Measurements from ENCODE around the gene RHBDF2. TPM values are rescaled to one million over a fixed set of nuclear protein-coding genes. Genes with fewer than 3 reads are reported as not detected.

Gene RHBDF2
- total and polyA plus RNA-seq, 4 donors, result 20.1 to 116 (median 39.6) TPM

- ATAC-seq (ENCODE audit: insufficient read depth, low FRiP score), result no peak
Measured at GRCh38 chr17:76498876-76499251, 2.4 kb downstream of the RHBDF2 start.

GRCh38 chr17:76497979-76498875 lies 3.0 kb downstream of the RHBDF2 start:
- peak; percentile 70 to 79 (median 77) for DNase-seq
- Histone ChIP-seq H3K36me3 (ENCODE audit: control insufficient read depth in 4 of 4, insufficient read depth in 4 of 4, low read length in 4 of 4) (peaks cover 0 to 2% (median 0%) of the 10 kb centered on the region in 4 donors), H3K4me3 (no peak overlapping the region), H3K9me3 (ENCODE audit: control insufficient read depth in 4 of 4, insufficient read depth in 3 of 4, low read length in 3 of 4) (no peaks in the 10 kb centered on the region), H3K27ac (ENCODE audit: low read depth in 1 of 2, low read length in 1 of 2) (peak overlapping the region; percentile 79 to 87), H3K9ac (ENCODE audit: insufficient read depth in 1 of 2, low read length in 2 of 2) (no peak overlapping the region), H3K27me3 (ENCODE audit: control insufficient read depth in 3 of 3, insufficient read depth in 3 of 3, low read length in 2 of 3) (no peaks in the 10 kb centered on the region), H3K4me1 (ENCODE audit: control insufficient read depth in 5 of 5, insufficient read depth in 5 of 5, low read length in 5 of 5) (peaks cover 0 to 44% (median 13%) of the 10 kb centered on the region in 5 donors)
- ATAC-seq (ENCODE audit: insufficient read depth, low FRiP score), result peak; percentile 8
- 33 to 55% methylated on average over 31 of the region's 31 CpGs for WGBS, 2 donors
- TF ChIP-seq, protein P1, sequence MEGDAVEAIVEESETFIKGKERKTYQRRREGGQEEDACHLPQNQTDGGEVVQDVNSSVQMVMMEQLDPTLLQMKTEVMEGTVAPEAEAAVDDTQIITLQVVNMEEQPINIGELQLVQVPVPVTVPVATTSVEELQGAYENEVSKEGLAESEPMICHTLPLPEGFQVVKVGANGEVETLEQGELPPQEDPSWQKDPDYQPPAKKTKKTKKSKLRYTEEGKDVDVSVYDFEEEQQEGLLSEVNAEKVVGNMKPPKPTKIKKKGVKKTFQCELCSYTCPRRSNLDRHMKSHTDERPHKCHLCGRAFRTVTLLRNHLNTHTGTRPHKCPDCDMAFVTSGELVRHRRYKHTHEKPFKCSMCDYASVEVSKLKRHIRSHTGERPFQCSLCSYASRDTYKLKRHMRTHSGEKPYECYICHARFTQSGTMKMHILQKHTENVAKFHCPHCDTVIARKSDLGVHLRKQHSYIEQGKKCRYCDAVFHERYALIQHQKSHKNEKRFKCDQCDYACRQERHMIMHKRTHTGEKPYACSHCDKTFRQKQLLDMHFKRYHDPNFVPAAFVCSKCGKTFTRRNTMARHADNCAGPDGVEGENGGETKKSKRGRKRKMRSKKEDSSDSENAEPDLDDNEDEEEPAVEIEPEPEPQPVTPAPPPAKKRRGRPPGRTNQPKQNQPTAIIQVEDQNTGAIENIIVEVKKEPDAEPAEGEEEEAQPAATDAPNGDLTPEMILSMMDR (IDR thresholded peaks at IDR 0.05; ENCODE audit: control extremely low read depth, extremely low read depth), result no peak

More at GRCh38 chr17:76498876-76499251, 2.4 kb downstream of the RHBDF2 start:
- H3K4me3 ChIP-seq, result no peak overlapping the region
- no peak overlapping the region for H3K9ac ChIP-seq (ENCODE audit: insufficient read depth in 1 of 2, low read length in 2 of 2)
- H3K36me3 ChIP-seq (ENCODE audit: control insufficient read depth in 4 of 4, insufficient read depth in 4 of 4, low read length in 4 of 4), result peaks cover 0 to 2% (median 0%) of the 10 kb centered on the region in 4 donors
- no peak for DNase-seq
- no peaks in the 10 kb centered on the region for H3K9me3 ChIP-seq (ENCODE audit: control insufficient read depth in 4 of 4, insufficient read depth in 3 of 4, low read length in 3 of 4)
- no peaks in the 10 kb centered on the region for H3K27me3 ChIP-seq (ENCODE audit: control insufficient read depth in 3 of 3, insufficient read depth in 3 of 3, low read length in 2 of 3)
- H3K27ac ChIP-seq (ENCODE audit: low read depth in 1 of 2, low read length in 1 of 2), result peak overlapping the region; percentile 79 to 87
- TF ChIP-seq, protein P1 (IDR thresholded peaks at IDR 0.05; ENCODE audit: control extremely low read depth, extremely low read depth), result no peak
- WGBS, 2 donors, result 55 to 75% methylated on average over 4 of the region's 4 CpGs
- H3K4me1 ChIP-seq (ENCODE audit: control insufficient read depth in 5 of 5, insufficient read depth in 5 of 5, low read length in 5 of 5), result peaks cover 0 to 39% (median 9%) of the 10 kb centered on the region in 5 donors

- ATAC-seq (ENCODE audit: insufficient read depth, low FRiP score) (no peak), DNase-seq (no peak)
- TF ChIP-seq, protein P1 (IDR thresholded peaks at IDR 0.05; ENCODE audit: control extremely low read depth, extremely low read depth), result no peak
- no peaks in the 10 kb centered on the region for H3K27me3 ChIP-seq (ENCODE audit: control insufficient read depth in 3 of 3, insufficient read depth in 3 of 3, low read length in 2 of 3)
- no peak overlapping the region for H3K4me3 ChIP-seq
- H3K36me3 ChIP-seq (ENCODE audit: control insufficient read depth in 4 of 4, insufficient read depth in 4 of 4, low read length in 4 of 4), result peaks cover 0 to 2% (median 0%) of the 10 kb centered on the region in 4 donors
- H3K27ac ChIP-seq (ENCODE audit: low read depth in 1 of 2, low read length in 1 of 2), result peak overlapping the region; percentile 79 to 87
- no peaks in the 10 kb centered on the region for H3K9me3 ChIP-seq (ENCODE audit: control insufficient read depth in 4 of 4, insufficient read depth in 3 of 4, low read length in 3 of 4)
- H3K9ac ChIP-seq (ENCODE audit: insufficient read depth in 1 of 2, low read length in 2 of 2), result no peak overlapping the region
- peaks cover 0 to 49% (median 19%) of the 10 kb centered on the region in 5 donors for H3K4me1 ChIP-seq (ENCODE audit: control insufficient read depth in 5 of 5, insufficient read depth in 5 of 5, low read length in 5 of 5)
- WGBS, 2 donors, result 42 to 81% methylated on average over 2 of the region's 2 CpGs
Measured at GRCh38 chr17:76497699-76497978, 3.6 kb downstream of the RHBDF2 start.

Measured in lung (tissue), 12 donors.